ENCODE data around the gene TOMM40.

DNA sequence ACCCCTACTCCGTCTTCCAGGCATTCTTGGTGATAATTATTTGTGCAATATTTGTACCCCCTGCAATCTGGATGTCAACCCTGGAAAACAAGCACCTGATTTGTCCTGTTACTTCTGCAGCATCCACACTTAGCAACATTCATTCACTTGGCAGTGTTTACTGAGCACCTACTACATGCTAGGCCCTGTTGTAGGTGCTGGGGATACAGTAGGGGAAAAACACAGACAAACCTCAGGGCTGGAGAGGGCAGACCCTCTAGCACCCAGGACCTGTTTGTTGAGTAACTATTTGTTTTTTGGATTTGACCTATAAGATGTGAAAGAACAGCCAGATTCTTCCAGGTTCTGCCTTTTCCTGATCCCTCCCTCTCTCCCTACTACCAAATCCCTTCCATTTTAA lies 35.4 kb upstream of the TOMM40 start:
- TF ChIP-seq POLR2AphosphoS5 (IDR thresholded peaks at IDR 0.05; ENCODE audit: low read depth, low read length) (no peak), SIN3A (IDR thresholded peaks at IDR 0.05; ENCODE audit: borderline replicate concordance, insufficient read depth, low read length) (no peak), TAF1 (IDR thresholded peaks at IDR 0.05; ENCODE audit: borderline replicate concordance, insufficient read depth, low read length) (no peak), FOXP2 (optimal IDR thresholded peaks at IDR 0.05; ENCODE audit: borderline replicate concordance, extremely low read depth, extremely low read length, insufficient read depth) (no peak)
- TF ChIP-seq, protein P1, sequence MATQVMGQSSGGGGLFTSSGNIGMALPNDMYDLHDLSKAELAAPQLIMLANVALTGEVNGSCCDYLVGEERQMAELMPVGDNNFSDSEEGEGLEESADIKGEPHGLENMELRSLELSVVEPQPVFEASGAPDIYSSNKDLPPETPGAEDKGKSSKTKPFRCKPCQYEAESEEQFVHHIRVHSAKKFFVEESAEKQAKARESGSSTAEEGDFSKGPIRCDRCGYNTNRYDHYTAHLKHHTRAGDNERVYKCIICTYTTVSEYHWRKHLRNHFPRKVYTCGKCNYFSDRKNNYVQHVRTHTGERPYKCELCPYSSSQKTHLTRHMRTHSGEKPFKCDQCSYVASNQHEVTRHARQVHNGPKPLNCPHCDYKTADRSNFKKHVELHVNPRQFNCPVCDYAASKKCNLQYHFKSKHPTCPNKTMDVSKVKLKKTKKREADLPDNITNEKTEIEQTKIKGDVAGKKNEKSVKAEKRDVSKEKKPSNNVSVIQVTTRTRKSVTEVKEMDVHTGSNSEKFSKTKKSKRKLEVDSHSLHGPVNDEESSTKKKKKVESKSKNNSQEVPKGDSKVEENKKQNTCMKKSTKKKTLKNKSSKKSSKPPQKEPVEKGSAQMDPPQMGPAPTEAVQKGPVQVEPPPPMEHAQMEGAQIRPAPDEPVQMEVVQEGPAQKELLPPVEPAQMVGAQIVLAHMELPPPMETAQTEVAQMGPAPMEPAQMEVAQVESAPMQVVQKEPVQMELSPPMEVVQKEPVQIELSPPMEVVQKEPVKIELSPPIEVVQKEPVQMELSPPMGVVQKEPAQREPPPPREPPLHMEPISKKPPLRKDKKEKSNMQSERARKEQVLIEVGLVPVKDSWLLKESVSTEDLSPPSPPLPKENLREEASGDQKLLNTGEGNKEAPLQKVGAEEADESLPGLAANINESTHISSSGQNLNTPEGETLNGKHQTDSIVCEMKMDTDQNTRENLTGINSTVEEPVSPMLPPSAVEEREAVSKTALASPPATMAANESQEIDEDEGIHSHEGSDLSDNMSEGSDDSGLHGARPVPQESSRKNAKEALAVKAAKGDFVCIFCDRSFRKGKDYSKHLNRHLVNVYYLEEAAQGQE (IDR thresholded peaks at IDR 0.05; ENCODE audit: insufficient read depth in 1 of 2, low read depth in 2 of 2, low read length in 2 of 2) = no peak
